GM21529 (cell line): ENCODE results near the gene TNIK.
"Not testable (repeated sequence)": the region's sequence is repeated elsewhere in the genome, so short reads cannot be mapped to it uniquely, and the experiment has no call there.

Experiments
- ATAC-seq: cut with Tn5 transposase; IDR thresholded peaks from one replicate; pipeline ENCODE4 v1.9.1; 2021; ENCODE audit not compliant: unreplicated experiment

The TNIK gene

GRCh38 chr3:171262431-171262830, 197.8 kb downstream of the TNIK start:
- no peak for ATAC-seq

GRCh38 chr3:171261487-171261886, 198.7 kb downstream of the TNIK start:
- ATAC-seq = no peak

GRCh38 chr3:171260899-171261298, 199.3 kb downstream of the TNIK start:
- ATAC-seq = no peak

- ATAC-seq = no peak
Observed at GRCh38 chr3:171260466-171260865, 199.7 kb downstream of the TNIK start.

GRCh38 chr3:171258316-171258715, 201.9 kb downstream of the TNIK start:
- no peak for ATAC-seq

GRCh38 chr3:171257251-171258203, 202.7 kb downstream of the TNIK start:
- ATAC-seq = peak; percentile 65

GRCh38 chr3:171256445-171257250, 203.6 kb downstream of the TNIK start:
- no peak for ATAC-seq

- ATAC-seq = peak; percentile 61
Observed at GRCh38 chr3:171255236-171255806, 204.9 kb downstream of the TNIK start.

GRCh38 chr3:171254315-171254714, 205.9 kb downstream of the TNIK start:
- no peak for ATAC-seq

GRCh38 chr3:171251835-171252234, 208.4 kb downstream of the TNIK start:
- no peak for ATAC-seq

GRCh38 chr3:171250444-171250843, 209.8 kb downstream of the TNIK start:
- ATAC-seq = no peak

GRCh38 chr3:171249245-171249644, 211.0 kb downstream of the TNIK start:
- ATAC-seq = peak; percentile 21

- ATAC-seq = peak; percentile 78
Observed at GRCh38 chr3:171248426-171249111, 211.6 kb downstream of the TNIK start.

- ATAC-seq = no peak
Observed at GRCh38 chr3:171245796-171246765, 214.1 kb downstream of the TNIK start.

- ATAC-seq = no peak
Observed at GRCh38 chr3:171242951-171243350, 217.3 kb downstream of the TNIK start.

GRCh38 chr3:171242170-171242569, 218.0 kb downstream of the TNIK start:
- ATAC-seq = no peak

GRCh38 chr3:171241655-171242054, 218.6 kb downstream of the TNIK start:
- not testable (repeated sequence) for ATAC-seq

- peak; percentile 59 for ATAC-seq
Observed at GRCh38 chr3:171240504-171240835, 219.7 kb downstream of the TNIK start.

- peak; percentile 24 for ATAC-seq
Observed at GRCh38 chr3:171239757-171240503, 220.3 kb downstream of the TNIK start.
